ENCODE results near the gene PRR14L.

PRR14L gene

GRCh38 chr22:31652911-31653684 lies 96.8 kb downstream of the PRR14L start:
- DNase-seq = no peak

GRCh38 chr22:31652088-31652487 lies 97.8 kb downstream of the PRR14L start:
- H3K27me3 ChIP-seq (replicated peaks) = no peaks in the 10 kb centered on the region
- no peak for DNase-seq
- no peak overlapping the region for H3K27ac ChIP-seq
- H3K36me3 ChIP-seq (replicated peaks) = no peaks in the 10 kb centered on the region
- H3K4me3 ChIP-seq (ENCODE audit: low read depth, low read length) = no peak overlapping the region
- in situ Hi-C loops (cut with HindIII; ENCODE audit: low pct_ligation_motif_present, low sequenced_read_pairs) = no loop called here
- no peak for TF ChIP-seq CTCF (IDR thresholded peaks at IDR 0.05; ENCODE audit: low read depth, low read length, missing control alignments)

More at GRCh38 chr22:31652911-31653684, 96.8 kb downstream of the PRR14L start:
- Histone ChIP-seq H3K27me3 (replicated peaks) (no peaks in the 10 kb centered on the region), H3K36me3 (replicated peaks) (no peaks in the 10 kb centered on the region), H3K27ac (no peak overlapping the region), H3K4me3 (ENCODE audit: low read depth, low read length) (no peak overlapping the region)
- in situ Hi-C loops (cut with HindIII; ENCODE audit: low pct_ligation_motif_present, low sequenced_read_pairs) = no loop called here
- TF ChIP-seq CTCF (IDR thresholded peaks at IDR 0.05; ENCODE audit: low read depth, low read length, missing control alignments) = no peak

- H3K27me3 ChIP-seq (replicated peaks) = no peaks in the 10 kb centered on the region
- TF ChIP-seq CTCF (IDR thresholded peaks at IDR 0.05; ENCODE audit: low read depth, low read length, missing control alignments) = no peak
- DNase-seq = no peak
- in situ Hi-C loops (cut with HindIII; ENCODE audit: low pct_ligation_motif_present, low sequenced_read_pairs) = no loop called here
- no peak overlapping the region for H3K27ac ChIP-seq
- H3K36me3 ChIP-seq (replicated peaks) = no peaks in the 10 kb centered on the region
- H3K4me3 ChIP-seq (ENCODE audit: low read depth, low read length) = no peak overlapping the region
These were observed 98.3 kb downstream of the PRR14L start for GRCh38 chr22:31651664-31652063.

GRCh38 chr22:31650391-31650790 lies 99.5 kb downstream of the PRR14L start:
- Histone ChIP-seq H3K27ac (peak overlapping the region; percentile 50), H3K4me3 (ENCODE audit: low read depth, low read length) (no peak overlapping the region), H3K36me3 (replicated peaks) (no peaks in the 10 kb centered on the region), H3K27me3 (replicated peaks) (no peaks in the 10 kb centered on the region)
- in situ Hi-C loops (cut with HindIII; ENCODE audit: low pct_ligation_motif_present, low sequenced_read_pairs) = no loop called here
- DNase-seq = peak; percentile 70
- TF ChIP-seq CTCF (IDR thresholded peaks at IDR 0.05; ENCODE audit: low read depth, low read length, missing control alignments) = no peak

- Histone ChIP-seq H3K27ac (peak overlapping the region; percentile 92), H3K36me3 (replicated peaks) (peaks cover 2% of the 10 kb centered on the region), H3K4me3 (ENCODE audit: low read depth, low read length) (no peak overlapping the region), H3K27me3 (replicated peaks) (no peaks in the 10 kb centered on the region)
- no peak for TF ChIP-seq CTCF (IDR thresholded peaks at IDR 0.05; ENCODE audit: low read depth, low read length, missing control alignments)
- in situ Hi-C loops (cut with HindIII; ENCODE audit: low pct_ligation_motif_present, low sequenced_read_pairs) = no loop called here
- DNase-seq = peak; percentile 86
These were observed 102.2 kb downstream of the PRR14L start for GRCh38 chr22:31647523-31648320.

Data from brain microvascular endothelial cell (primary cell).